Omental fat pad (tissue), 4 donors: ENCODE data around the gene FITM2. TPM values are rescaled to one million over a fixed set of nuclear protein-coding genes. Genes with fewer than 3 reads are reported as not detected.
"Not testable (repeated sequence)": the region's sequence is repeated elsewhere in the genome, so short reads cannot be mapped to it uniquely, and the experiment has no call there.

Source experiments
- ATAC-seq: fragments of 150-250 bp; one replicate; pipeline ENCODE4 v1.9.1; 2016; ENCODE audit warnings: mild to moderate bottlenecking, moderate library complexity; ENCODE audit not compliant: low FRiP score
- DNase-seq: peaks from one replicate; pipeline ENCODE4 v3.0.0-alpha.2; 2019; ENCODE audit warnings: low spot score
- CTCF ChIP-seq, 3 donors: fragments of 450-650 bp; IDR thresholded peaks; one replicate each; pipeline ENCODE4 v1.5.1; 2016 to 2017; ENCODE audit warnings: antibody characterized with exemption in 3 of 3, mild to moderate bottlenecking in 3 of 3, moderate library complexity in 2 of 3
- total RNA-seq, 4 donors: library from RNA; depleted of rRNA; stranded (reverse); fragments of >200 nt; gene quantifications; one replicate each; pipeline ENCODE4 v1.1.0, GENCODE V29; 2016

Gene FITM2
- total RNA-seq, 4 donors from 2014 or later: 13.0 to 21.4 (median 19.8) TPM

DNA sequence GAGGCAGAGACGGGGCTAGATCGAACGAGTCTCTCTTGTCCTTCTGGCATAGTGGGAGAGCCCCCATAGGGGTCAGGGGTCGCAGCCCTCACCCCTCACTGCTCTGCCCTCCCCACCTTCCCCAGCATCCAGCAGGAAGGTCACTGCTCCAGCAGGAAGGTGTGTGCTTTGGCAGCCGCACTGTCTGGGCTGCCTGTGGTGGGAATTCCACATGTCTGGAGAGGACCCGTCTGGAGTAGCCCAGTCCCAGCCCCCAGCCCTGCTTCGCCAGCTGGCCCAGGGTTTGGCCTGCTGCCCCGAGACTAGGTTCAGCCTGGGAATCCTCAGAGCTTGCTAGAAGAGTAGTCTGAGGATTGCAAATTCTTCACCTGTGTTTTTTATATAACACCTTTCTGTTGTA lies 23.3 kb upstream of the FITM2 start:
- TF ChIP-seq CTCF (IDR thresholded peaks at IDR 0.05): no peak
- DNase-seq (no peak), ATAC-seq (no peak)

GRCh38 chr20:44331201-44331600 lies 20.2 kb upstream of the FITM2 start:
- ATAC-seq: no peak
- no peak for DNase-seq
- TF ChIP-seq CTCF (IDR thresholded peaks at IDR 0.05): no peak

GRCh38 chr20:44328428-44328827 lies 17.4 kb upstream of the FITM2 start:
- no peak for TF ChIP-seq CTCF (IDR thresholded peaks at IDR 0.05)

DNA sequence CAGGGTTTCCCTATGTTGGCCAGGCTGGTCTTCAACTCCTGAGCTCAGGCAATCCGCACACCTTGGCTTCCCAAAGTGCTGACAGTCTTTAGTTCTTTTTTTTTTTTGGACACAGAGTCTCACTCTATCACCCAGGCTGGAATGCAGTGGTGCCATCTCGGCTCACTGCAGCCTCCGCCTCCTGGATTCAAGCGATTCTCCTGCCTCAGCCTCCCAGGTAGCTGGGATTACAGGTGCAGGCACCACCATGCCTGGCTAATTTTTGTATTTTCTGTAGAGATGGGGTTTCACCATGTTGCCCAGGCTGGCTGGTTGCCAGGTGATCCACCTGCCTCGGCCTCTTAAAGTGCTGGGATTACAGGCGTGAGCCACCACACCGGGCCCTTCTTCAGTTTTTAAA lies 16.7 kb upstream of the FITM2 start:
- not testable (repeated sequence) for DNase-seq, ATAC-seq

More at GRCh38 chr20:44328428-44328827, 17.4 kb upstream of the FITM2 start:
- ATAC-seq (no peak), DNase-seq (no peak)

- DNase-seq (no peak), ATAC-seq (peak; percentile 41)
- no peak for TF ChIP-seq CTCF (IDR thresholded peaks at IDR 0.05)
Observed at GRCh38 chr20:44326391-44327159, 15.6 kb upstream of the FITM2 start.

DNA sequence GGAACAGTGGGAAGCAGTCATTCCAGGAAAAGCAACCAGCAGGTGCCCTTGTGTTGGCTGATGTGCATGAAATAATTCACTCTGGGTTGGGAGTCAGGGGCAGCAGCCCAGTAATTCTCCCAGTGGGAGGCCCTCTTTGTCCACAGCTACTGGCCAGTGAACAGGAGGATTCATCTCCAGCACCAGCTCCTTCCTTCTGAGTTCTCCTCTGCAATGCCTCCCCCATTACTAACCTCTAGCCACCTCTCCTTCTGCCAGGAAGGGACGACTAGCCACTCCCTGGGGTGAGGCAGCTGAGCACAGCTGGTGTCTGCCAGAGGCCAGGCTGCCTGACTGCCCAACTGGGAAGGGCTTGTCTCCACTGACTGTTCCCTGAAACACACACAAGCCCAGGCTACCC lies 13.3 kb upstream of the FITM2 start:
- TF ChIP-seq CTCF (IDR thresholded peaks at IDR 0.05): no peak
- ATAC-seq: no peak
- no peak for DNase-seq

- DNase-seq (no peak), ATAC-seq (no peak)
- TF ChIP-seq CTCF (IDR thresholded peaks at IDR 0.05): no peak
Observed at GRCh38 chr20:44319839-44320422, 8.9 kb upstream of the FITM2 start.
